GM19193 (cell line): ENCODE results near the gene SYTL3.

Source experiments
- POLR2A ChIP-seq: IDR thresholded peaks from 4 replicates; pipeline ENCODE4 v1.6.1; 2011; ENCODE audit not compliant: insufficient read depth, insufficient read length; ENCODE audit errors: extremely low read depth

The SYTL3 gene

GRCh38 chr6:158666628-158667359 is 16.9 kb downstream of the SYTL3 start:
- no peak for TF ChIP-seq POLR2A

- no peak for TF ChIP-seq POLR2A
These were observed 17.6 kb downstream of the SYTL3 start for GRCh38 chr6:158667360-158667981.

DNA sequence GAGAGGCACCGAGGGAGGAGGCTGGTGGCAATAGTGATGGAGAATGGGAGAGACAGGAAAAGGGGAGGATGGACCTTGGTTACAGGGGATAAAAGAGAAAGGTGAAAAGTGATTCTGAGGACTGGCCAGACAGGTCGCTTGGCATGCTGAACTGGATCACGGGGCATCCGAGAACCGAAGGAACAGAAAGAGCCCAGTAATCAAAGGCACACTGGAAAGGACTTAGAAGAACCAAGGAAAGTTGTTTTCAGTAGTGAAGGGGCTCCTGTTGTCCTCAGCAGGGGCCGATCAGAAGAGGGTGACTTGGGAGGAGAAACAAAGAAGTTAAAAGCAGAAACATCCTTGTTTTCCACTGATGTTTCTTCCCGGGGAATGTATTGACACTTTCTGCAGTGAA is 18.9 kb downstream of the SYTL3 start:
- TF ChIP-seq POLR2A = no peak

DNA sequence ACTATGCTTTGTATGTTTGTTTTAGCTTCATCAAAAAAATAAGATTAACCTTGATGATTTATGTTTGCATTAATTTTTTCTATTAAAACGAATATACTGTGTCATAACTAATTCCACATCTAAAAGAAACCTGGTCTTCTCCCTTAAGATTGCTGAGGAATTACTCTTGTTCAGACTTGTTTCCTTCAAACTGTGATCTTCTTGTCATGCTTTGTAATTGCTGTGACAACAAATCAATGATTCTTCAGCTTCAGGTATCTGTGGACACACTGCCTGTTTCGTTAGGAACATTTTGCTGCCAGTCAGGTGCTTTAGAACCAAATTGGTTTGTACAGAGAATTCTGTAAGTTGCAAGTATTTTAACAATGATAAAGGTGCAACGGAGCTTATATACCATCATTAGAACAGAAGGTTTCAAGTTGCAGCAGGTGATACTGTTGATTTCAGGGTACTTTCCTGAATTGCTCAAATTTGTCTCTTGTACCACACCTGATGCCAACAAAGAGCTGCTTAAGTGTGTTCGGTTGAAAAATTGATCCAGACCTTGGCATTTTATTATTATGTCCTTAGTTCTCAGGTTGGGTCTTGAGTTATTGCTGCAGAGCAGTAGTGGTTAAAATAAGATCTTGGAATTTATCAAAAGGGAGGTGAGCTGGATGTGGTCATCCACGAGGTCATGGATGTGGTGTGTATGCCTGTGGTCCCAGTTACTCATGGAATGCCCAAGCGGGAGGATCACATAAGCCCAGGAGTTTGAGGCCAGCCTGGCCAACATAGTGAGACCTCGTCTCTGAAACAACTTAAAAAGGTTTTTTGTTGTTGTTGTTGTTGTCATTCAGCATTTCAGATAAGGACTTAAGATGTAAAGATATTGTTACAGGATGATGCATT is 19.5 kb downstream of the SYTL3 start:
- no peak for TF ChIP-seq POLR2A

GRCh38 chr6:158672726-158673125 is 22.9 kb downstream of the SYTL3 start:
- TF ChIP-seq POLR2A = no peak

GRCh38 chr6:158674342-158675131 is 24.7 kb downstream of the SYTL3 start:
- TF ChIP-seq POLR2A = no peak

- TF ChIP-seq POLR2A = no peak
These were observed 28.2 kb downstream of the SYTL3 start for GRCh38 chr6:158677906-158678578.

GRCh38 chr6:158680015-158680414 is 30.2 kb downstream of the SYTL3 start:
- TF ChIP-seq POLR2A = no peak

- TF ChIP-seq POLR2A = no peak
These were observed 30.6 kb downstream of the SYTL3 start for GRCh38 chr6:158680481-158680880.

DNA sequence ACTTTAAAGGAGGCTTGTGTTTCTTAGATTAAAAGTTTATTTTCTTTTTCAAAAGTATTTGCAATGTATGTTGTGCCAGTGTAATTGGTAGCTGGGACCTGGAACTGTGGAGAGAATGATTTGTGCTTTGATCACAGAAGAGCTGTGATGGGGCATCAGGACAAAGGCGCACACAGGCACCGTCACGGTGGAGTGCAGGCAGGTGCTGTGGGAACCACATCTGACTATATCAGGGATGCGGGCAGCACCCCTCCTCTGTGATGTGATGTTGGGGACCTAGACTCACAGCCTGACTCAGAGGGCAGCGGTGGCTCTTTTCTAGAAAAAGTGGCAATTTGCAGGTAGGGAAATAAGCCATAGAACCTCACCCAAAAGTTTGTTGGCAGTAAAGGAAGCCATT is 34.5 kb downstream of the SYTL3 start:
- no peak for TF ChIP-seq POLR2A

GRCh38 chr6:158684745-158685324 is 35.0 kb downstream of the SYTL3 start:
- no peak for TF ChIP-seq POLR2A

GRCh38 chr6:158686311-158686710 is 36.5 kb downstream of the SYTL3 start:
- no peak for TF ChIP-seq POLR2A

DNA sequence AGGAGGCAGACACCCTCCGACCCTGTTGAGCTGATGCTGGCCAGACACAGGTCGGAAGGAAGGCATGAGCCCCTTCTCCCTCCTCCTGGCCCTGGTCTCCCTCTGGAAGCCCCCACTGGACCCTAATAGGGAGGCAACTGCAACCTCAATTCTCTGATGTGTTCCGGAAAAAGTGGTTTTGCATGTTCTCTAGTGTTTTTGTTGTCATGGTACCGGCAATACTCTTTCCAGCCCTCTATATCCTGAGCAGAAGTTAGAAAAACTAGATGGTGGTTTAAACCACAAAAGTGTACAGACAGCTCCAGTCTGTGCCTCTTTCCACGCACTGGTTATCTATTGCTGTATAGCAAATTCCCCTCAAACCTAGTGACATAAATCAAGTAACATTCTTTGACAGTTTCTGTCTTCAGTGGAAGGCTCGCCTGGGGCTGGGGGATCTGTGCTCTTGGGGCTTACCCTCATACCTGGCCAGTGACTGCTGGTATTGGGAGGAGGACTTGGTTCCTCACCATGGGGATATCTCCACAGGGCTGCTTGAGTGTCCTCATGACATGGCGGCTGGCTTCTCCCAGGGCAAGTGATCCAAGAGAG is 37.0 kb downstream of the SYTL3 start:
- TF ChIP-seq POLR2A = no peak
